ENCODE measurements around the gene CPB2. TPM values are rescaled to one million over a fixed set of nuclear protein-coding genes. Genes with fewer than 3 reads are reported as not detected.

Gene CPB2
- total and polyA plus RNA-seq, 9 of the 15 experiments (the other 6 are each of a cell fraction or from before 2014, with no cell fraction given) = 0.03 to 0.16 (median 0.07) TPM; not detected in 6

DNA sequence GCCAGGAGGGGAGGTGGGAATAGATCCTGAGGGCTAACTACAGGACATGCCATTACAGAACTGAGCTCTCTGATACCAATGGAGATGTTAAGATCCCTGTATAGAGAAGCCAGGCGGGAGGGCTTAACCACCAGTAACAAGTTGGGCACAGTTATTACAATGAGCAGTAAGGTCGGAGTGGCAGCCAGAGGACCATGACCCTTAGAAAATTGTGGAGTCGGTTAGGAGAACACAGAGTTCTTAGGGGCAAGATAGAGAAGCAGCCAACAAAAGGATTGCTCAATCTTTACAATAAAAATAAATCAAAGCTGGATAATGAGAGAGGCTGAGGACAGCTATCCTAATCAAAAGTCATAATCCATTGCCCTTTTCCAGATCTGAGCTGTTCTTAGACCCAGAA lies 10.4 kb downstream of the CPB2 start (continued):
- TF ChIP-seq, protein P1, sequence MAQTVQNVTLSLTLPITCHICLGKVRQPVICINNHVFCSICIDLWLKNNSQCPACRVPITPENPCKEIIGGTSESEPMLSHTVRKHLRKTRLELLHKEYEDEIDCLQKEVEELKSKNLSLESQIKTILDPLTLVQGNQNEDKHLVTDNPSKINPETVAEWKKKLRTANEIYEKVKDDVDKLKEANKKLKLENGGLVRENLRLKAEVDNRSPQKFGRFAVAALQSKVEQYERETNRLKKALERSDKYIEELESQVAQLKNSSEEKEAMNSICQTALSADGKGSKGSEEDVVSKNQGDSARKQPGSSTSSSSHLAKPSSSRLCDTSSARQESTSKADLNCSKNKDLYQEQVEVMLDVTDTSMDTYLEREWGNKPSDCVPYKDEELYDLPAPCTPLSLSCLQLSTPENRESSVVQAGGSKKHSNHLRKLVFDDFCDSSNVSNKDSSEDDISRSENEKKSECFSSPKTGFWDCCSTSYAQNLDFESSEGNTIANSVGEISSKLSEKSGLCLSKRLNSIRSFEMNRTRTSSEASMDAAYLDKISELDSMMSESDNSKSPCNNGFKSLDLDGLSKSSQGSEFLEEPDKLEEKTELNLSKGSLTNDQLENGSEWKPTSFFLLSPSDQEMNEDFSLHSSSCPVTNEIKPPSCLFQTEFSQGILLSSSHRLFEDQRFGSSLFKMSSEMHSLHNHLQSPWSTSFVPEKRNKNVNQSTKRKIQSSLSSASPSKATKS (CRISPR knock-in tag; IDR thresholded peaks at IDR 0.05) = no peak
- TF ChIP-seq MECOM (CRISPR knock-in tag; IDR thresholded peaks at IDR 0.05) (no peak), ZNF23 (CRISPR knock-in tag; IDR thresholded peaks at IDR 0.05) (no peak), XRCC5 (IDR thresholded peaks at IDR 0.05; ENCODE audit: low read depth, low read length) (no peak), ZNF444 (CRISPR knock-in tag; IDR thresholded peaks at IDR 0.05) (no peak), POLR2B (IDR thresholded peaks at IDR 0.05; ENCODE audit: low read depth, partially characterized antibody) (no peak), FOXO4 (CRISPR knock-in tag; IDR thresholded peaks at IDR 0.05) (no peak), TAF9B (IDR thresholded peaks at IDR 0.05; ENCODE audit: partially characterized antibody) (no peak), RHOXF2B (CRISPR knock-in tag; conservative IDR thresholded peaks at IDR 0.05) (no peak), SRSF3 (IDR thresholded peaks at IDR 0.05; ENCODE audit: insufficient read depth, low read length) (no peak)
- TF ChIP-seq, protein P2, sequence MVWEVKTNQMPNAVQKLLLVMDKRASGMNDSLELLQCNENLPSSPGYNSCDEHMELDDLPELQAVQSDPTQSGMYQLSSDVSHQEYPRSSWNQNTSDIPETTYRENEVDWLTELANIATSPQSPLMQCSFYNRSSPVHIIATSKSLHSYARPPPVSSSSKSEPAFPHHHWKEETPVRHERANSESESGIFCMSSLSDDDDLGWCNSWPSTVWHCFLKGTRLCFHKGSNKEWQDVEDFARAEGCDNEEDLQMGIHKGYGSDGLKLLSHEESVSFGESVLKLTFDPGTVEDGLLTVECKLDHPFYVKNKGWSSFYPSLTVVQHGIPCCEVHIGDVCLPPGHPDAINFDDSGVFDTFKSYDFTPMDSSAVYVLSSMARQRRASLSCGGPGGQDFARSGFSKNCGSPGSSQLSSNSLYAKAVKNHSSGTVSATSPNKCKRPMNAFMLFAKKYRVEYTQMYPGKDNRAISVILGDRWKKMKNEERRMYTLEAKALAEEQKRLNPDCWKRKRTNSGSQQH (CRISPR knock-in tag; IDR thresholded peaks at IDR 0.05) = no peak
